ENCODE data around the gene RREB1. TPM values are rescaled to one million over a fixed set of nuclear protein-coding genes. Genes with fewer than 3 reads are reported as not detected.

The RREB1 gene
- total RNA-seq, 1 experiment from 2014 or later, result 35.8 TPM

- H2BK120ac ChIP-seq (ENCODE audit: low read depth, low read length, poor library complexity, severe bottlenecking), result no peak overlapping the region
- H3K56ac ChIP-seq (ENCODE audit: insufficient read length, low read depth, low read length), result no peak overlapping the region
- no peak overlapping the region for H3K9ac ChIP-seq (ENCODE audit: extremely low read depth, insufficient read length, low read length)
- no peak overlapping the region for H3K23ac ChIP-seq (ENCODE audit: insufficient read length, low read depth, low read length)
- H3K14ac ChIP-seq (ENCODE audit: insufficient read depth, low read length), result no peak overlapping the region
- no peak overlapping the region for H2AFZ ChIP-seq (ENCODE audit: low read length)
- Mint-ChIP-seq H3K9me3 (no peaks in the 10 kb centered on the region), H3K4me1 (no peaks in the 10 kb centered on the region), H3K4me3 (no peak overlapping the region), H3K27ac (no peak overlapping the region; a peak in 2 of 7 replicates), H3K27me3 (ENCODE audit: low read depth) (no peaks in the 10 kb centered on the region), H3K36me3 (ENCODE audit: insufficient read depth in 1 of 3, low read depth in 3 of 3) (peaks cover 25 to 68% (median 67%) of the 10 kb centered on the region in 3 experiments)
- WGBS (ENCODE audit: extremely low coverage, insufficient read length, low lambda C conversion rate), result no CpG with 5 or more reads among the region's 6 CpGs
- no peak overlapping the region for H4K8ac ChIP-seq (replicated peaks; ENCODE audit: insufficient read length, low read depth, low read length)
- H4K20me1 ChIP-seq (ENCODE audit: control insufficient read depth, insufficient read depth, insufficient read length), result no peaks in the 10 kb centered on the region
- no peaks in the 10 kb centered on the region for H3K79me1 ChIP-seq (ENCODE audit: insufficient read depth, low read depth, low read length, poor library complexity, severe bottlenecking)
- H3K23me2 ChIP-seq (ENCODE audit: insufficient read length, low read depth, low read length, poor library complexity, severe bottlenecking), result no peaks in the 10 kb centered on the region
- no peak overlapping the region for H3K27ac ChIP-seq (ENCODE audit: insufficient read length, low read depth, low read length)
- no peak overlapping the region for H3K18ac ChIP-seq (ENCODE audit: insufficient read length, low read depth, low read length)
- H2BK15ac ChIP-seq (ENCODE audit: low read depth, low read length), result no peak overlapping the region
- no peak for DNase-seq
- H3K79me2 ChIP-seq (ENCODE audit: insufficient read depth, low read length), result no peaks in the 10 kb centered on the region
- H2BK12ac ChIP-seq (ENCODE audit: insufficient read length, low read depth, low read length), result no peak overlapping the region
- TF ChIP-seq CTCF (conservative IDR thresholded peaks at IDR 0.05), result no peak
- no peak overlapping the region for H4K91ac ChIP-seq (ENCODE audit: insufficient read length, low read depth, low read length)
- no peaks in the 10 kb centered on the region for H3K9me3 ChIP-seq (ENCODE audit: control insufficient read depth, low read depth, low read length)
- no peak overlapping the region for H3K4me2 ChIP-seq (ENCODE audit: insufficient read depth, insufficient read length, low read length)
- H2AK5ac ChIP-seq (ENCODE audit: insufficient read length, low read length), result no peak overlapping the region
- H3K4ac ChIP-seq (ENCODE audit: low read depth, low read length), result no peak overlapping the region
- H3K4me1 ChIP-seq (ENCODE audit: insufficient read depth, low read length), result no peaks in the 10 kb centered on the region
- no peak overlapping the region for H4K5ac ChIP-seq (ENCODE audit: insufficient read length, low read depth, low read length)
- no peak overlapping the region for H3T11ph ChIP-seq (ENCODE audit: low read length)
- no peaks in the 10 kb centered on the region for H3K27me3 ChIP-seq (ENCODE audit: insufficient read depth, low read length)
- H2BK5ac ChIP-seq (ENCODE audit: insufficient read length, low read length), result no peak overlapping the region
- no peak overlapping the region for H2BK20ac ChIP-seq (ENCODE audit: low read depth, low read length, poor library complexity, severe bottlenecking)
Measured at GRCh38 chr6:7292596-7293255, 185.0 kb downstream of the RREB1 start.

Measured in H9 (cell line).